HG02884 (cell line): ENCODE data around the gene THYN1.
"Not testable (repeated sequence)": the region's sequence is repeated elsewhere in the genome, so short reads cannot be mapped to it uniquely, and the experiment has no call there.

ENCODE experiments used
- ATAC-seq: cut with Tn5 transposase; IDR thresholded peaks from one replicate; pipeline ENCODE4 v1.9.1; 2021; ENCODE audit warnings: mild to moderate bottlenecking, moderate library complexity; ENCODE audit not compliant: unreplicated experiment

Gene THYN1

GRCh38 chr11:134275534-134276395 lies 22.6 kb upstream of the THYN1 start, which contains the start of gene GLB1L3:
GLB1L3 (plus strand) TSS chr11:134276379; CDS start chr11:134276741, 362 bp downstream.
- ATAC-seq = peak; percentile 77

GRCh38 chr11:134275188-134275533 lies 22.0 kb upstream of the THYN1 start:
- ATAC-seq = no peak

DNA sequence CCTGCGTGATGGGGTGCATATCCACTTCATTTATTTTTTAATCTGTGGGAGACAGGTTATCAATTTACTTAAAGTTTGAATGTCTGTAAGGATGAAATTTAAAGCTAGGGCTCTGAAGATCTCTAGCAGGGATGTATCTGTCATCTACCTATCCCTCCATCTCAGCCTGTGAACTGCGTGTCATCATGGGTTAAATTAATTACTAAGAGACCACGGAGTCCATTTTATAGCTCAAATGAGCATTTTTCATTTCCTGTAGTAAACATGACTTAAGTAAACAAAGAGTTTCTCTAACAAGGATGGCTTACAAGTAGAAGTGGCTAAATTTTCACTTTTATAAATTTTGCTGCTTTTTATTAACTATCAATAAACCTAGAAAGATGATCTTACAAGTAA lies 20.2 kb upstream of the THYN1 start:
- no peak for ATAC-seq

DNA sequence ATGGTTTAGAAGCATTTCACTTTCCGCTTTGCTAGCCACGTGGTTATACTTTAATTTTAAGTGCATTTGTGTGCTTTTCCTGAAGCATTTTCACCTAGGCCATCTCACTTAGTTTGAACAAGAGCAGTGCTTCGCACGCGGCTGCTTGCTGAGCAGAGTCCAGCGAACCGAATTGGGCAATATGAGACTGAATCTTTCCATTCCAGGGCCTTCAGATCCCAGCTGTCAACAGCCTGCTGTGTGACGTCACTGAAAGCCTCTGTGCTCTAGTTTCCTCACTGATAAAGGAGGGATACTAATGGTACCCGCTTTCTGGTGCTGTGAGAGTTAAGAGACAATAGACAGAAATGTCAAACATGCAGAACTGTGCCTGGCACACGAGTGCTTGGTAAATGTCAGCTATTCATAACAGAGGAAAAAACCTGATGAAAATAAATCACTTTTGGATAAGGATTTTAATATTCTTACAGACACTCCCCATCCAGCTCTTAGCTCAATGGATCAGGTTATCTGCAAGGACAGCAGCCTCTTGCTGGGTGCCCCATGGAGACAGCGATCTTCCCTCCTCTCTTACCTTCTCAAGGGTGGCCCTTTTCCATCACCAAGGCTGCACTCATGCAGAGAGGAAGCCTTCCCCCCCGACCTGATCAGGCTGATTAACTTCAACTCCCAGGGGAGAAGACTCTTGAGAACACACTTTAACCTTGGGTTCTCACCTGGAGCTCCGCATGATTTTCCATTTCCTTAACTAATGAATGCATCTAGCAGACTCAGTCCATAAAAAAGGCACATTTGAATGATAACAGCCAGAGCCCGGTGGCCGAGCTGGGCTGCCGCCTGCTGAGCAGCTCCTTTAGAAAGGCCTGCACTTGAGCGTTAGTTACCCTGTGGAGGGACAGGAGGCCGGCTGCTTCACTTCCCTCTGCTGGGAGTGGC lies 19.5 kb upstream of the THYN1 start:
- no peak for ATAC-seq

DNA sequence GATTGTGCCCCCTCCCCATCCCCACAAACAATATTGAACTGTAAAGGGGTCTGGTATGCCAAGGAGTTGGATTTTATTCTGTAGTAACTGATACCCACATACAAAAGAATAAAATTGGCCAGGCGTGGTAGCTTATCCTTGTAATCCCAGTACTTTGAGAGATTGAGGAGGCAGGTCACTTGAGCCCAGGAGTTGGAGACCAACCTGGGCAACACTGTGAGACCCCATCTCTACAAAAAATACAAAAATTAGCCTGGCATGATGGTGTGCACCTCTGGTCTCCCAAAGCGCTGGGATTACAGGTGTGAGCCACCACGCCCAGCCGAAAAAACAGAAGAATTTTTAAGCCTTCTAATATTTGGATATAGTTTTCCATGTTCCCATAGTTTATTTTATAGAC lies 18.8 kb upstream of the THYN1 start:
- no peak for ATAC-seq

GRCh38 chr11:134270250-134270714 lies 17.1 kb upstream of the THYN1 start:
- peak; percentile 55 for ATAC-seq

DNA sequence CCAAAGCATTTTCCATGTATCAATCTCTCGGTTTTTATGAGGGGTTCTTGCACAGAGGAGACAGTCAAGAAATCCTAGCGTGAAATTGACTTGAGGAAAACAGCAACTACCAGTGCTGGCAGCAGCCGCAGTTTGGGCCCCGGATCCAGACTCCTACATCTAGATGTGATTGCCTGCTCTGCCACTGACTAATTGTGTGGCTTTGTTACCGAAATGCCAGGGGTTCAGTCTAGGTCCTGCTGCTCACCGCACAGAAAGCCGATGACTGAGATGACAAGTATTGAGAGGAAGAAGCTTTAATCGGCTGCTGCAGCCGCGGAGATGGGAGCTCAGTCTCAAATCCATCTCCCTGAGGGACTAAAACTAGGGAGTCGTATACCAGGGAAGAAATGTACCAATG lies 14.8 kb upstream of the THYN1 start:
- no peak for ATAC-seq

GRCh38 chr11:134267461-134267860 lies 14.3 kb upstream of the THYN1 start:
- no peak for ATAC-seq

- no peak for ATAC-seq
Observed at GRCh38 chr11:134266841-134267251, 13.7 kb upstream of the THYN1 start.

- ATAC-seq = no peak
Observed at GRCh38 chr11:134266440-134266839, 13.3 kb upstream of the THYN1 start.

DNA sequence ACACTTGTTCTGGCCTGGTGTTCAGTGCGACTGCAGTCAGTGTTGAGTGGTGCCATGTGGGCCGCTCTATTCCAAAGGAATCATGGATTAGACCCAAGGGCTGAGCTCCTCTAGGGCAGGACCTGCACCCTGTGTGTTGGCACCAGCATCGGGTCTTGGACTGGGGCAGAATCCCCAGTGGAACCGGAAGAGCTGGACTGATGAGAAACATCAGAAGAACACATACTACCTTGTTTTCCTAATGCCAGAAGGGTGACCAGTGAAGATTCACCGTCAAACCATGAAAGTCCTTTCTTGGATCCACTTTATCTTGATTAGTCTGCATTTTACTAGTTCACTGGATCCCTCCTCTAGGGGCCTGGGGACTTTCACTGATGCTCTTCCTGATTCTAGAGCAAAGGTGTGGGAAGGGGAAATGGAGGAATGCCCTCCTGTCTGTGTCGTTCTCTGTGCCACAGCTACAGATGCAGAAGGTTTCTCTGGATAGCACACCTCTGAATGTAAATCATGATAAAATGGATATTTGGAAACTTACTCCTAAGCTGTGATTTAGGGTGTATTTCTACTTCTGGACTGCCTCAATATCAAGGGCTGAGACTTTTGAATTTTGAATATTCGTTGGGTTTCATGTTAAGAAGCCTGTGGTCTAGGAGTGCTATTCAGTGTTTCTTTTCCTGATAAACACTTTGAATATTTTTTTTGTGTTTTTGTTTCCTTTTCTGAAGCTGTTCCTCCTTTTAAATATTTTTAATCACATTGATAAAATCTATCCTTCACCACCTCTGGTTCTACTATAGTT lies 12.0 kb upstream of the THYN1 start:
- ATAC-seq = no peak

DNA sequence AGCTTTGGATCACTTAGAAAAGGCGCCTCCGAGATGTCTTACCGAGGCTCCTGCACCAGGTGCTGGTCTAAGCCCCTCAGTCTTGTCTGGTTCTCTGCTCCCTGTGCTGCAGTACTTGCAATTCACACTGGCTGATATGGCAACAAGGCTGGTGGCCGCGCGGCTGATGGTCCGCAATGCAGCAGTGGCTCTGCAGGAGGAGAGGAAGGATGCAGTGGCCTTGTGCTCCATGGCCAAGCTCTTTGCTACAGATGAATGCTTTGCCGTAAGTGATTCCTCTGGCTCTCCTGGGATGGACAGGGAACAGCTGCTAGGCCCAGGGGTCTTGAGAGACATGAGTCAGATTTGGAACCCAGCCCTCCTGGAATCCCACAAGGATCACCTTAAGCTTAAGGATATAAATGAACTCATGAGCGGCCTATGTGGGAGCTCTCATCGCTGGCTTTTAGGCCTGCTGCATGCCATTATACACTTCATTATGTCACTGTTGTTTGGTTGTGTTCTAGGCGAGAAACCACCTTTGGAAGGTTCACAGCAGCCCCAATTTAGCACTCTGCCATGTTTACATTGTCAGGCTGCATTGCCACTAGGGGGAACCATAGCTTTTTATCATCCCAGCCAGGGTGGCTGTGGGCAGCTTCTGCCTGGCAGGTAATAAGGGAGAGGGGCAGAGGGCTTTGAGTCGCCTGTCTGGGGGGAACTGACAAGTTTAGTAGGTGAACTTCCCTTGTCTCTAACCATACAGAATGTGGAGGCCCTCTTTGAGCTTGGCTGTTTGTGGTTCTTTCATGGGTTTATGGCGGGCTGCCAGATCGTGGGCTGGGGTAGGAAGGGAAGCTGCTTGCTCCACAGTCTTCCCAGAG lies 8.7 kb upstream of the THYN1 start:
- ATAC-seq = no peak

- ATAC-seq = no peak
Observed at GRCh38 chr11:134260983-134261382, 7.8 kb upstream of the THYN1 start.

DNA sequence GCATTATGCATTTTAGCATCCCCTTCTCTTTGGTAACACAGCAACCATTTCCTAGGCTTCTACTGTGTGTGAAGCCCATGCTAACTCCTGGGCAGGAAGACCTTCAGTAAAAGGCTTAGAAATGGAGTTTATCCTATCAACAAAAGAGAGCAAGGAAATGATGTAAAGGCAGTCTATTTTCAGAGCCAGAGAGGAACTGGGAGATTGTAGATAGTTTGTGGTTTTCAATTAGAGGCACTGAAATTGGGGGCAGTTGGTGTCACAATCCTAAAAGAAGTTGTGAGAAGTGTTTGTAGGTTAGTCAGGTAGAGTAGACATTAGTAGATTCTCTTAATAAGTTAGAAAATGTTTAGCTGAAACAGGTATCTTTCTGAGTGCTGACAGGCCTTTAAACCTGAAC lies 7.4 kb upstream of the THYN1 start:
- no peak for ATAC-seq

- ATAC-seq = no peak
Observed at GRCh38 chr11:134258577-134258976, 5.4 kb upstream of the THYN1 start.

- no peak for ATAC-seq
Observed at GRCh38 chr11:134257101-134257500, 3.9 kb upstream of the THYN1 start.

- not testable (repeated sequence) for ATAC-seq
Observed at GRCh38 chr11:134255184-134255561, 2.0 kb upstream of the THYN1 start.

DNA sequence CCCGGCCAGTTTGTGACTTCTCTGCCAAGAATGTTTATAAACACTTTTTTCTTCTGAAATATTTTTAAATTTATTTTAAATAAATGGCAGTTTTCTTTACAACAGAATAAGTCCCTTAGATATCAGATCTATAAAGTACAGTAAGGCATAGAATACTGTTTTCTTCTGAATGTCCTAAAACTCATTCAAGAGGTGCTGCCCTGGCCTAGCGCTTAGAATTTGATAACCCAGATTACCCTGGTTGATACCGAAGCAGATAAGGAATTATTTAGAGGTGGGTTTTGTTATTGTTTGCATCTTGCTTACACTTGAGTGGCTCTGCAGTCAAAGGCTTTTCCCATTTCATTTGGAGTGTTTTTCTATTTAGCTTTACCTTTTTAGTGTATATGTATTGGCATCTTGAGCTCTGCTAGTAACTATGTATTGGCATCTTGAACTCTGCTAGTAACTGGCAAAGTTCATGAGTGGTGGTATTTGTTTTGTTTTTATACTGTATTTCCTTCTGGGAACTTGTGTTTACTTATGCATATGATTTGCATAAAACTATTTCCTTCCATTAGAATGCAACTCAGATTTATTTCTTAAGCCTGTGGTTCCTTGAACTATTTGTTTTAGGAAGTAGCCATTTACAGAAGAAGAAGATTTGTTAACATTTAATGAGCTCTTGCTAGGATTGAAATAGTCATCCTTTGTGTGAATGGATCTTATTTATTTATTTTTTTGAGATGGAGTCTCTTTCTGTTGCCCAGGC lies 1.5 kb upstream of the THYN1 start:
- ATAC-seq = no peak
